AG08396 (cell line): ENCODE measurements around the gene ABCF2.
A peak's percentile ranks its signal among the peaks of the same experiment; 100 is the strongest.

Experiments used
- DNase-seq: peaks from one replicate; pipeline ENCODE4 v3.0.0; 2012; ENCODE audit warnings: low spot score, mixed read lengths

ABCF2 gene

GRCh38 chr7:151174246-151175046 is 52.6 kb downstream of the ABCF2 start:
- no peak for DNase-seq

GRCh38 chr7:151173386-151174245 is 53.4 kb downstream of the ABCF2 start:
- no peak for DNase-seq

GRCh38 chr7:151172273-151173141 is 54.5 kb downstream of the ABCF2 start:
- DNase-seq = peak; percentile 95

DNA sequence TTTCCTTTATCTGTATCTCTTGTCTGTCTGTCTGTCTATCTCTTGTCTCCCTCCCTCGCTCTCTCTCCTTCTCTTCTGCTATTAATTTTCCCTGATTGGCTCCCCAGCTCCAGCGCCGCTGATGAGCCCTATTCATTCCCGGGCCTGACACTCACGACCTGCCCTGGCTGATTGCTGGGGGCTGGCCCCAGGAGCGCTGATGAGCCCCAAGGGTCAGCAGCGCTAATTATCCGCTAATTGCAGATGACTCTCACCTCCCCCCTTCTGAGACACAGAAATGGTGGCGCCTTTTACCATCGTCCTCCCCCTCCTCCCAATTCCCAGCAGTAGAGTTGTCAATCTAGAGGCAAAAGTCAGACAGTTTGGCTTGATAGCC is 58.2 kb downstream of the ABCF2 start:
- no peak for DNase-seq

GRCh38 chr7:151168003-151168786 is 58.8 kb downstream of the ABCF2 start:
- peak; percentile 52 for DNase-seq

- no peak for DNase-seq
Observed at GRCh38 chr7:151167197-151167961, 59.6 kb downstream of the ABCF2 start, which contains the start of gene GBX1. Gene GBX1, minus strand, starts transcription at chr7:151167694. Its CDS starts 146 bp downstream, at chr7:151167548.

- no peak for DNase-seq
Observed at GRCh38 chr7:151166629-151167196, 60.3 kb downstream of the ABCF2 start.
